ENCODE results near the gene BCLAF1.

BCLAF1 gene

GRCh38 chr6:136334465-136334846, 44.8 kb upstream of the BCLAF1 start:
- TF ChIP-seq EZH2phosphoT487 (IDR thresholded peaks at IDR 0.05; ENCODE audit: borderline replicate concordance, low read length) = no peak
- Histone ChIP-seq H3K9me2 (replicated peaks; ENCODE audit: control insufficient read depth, low read length) (no peaks in the 10 kb centered on the region), H3K27ac (ENCODE audit: low read depth, low read length) (no peak overlapping the region), H3K79me2 (ENCODE audit: control insufficient read depth, low read length) (no peaks in the 10 kb centered on the region), H3K4me1 (ENCODE audit: control insufficient read depth, low read length) (peaks cover 9% of the 10 kb centered on the region), H3K4me2 (ENCODE audit: low read length) (no peak overlapping the region), H4K20me1 (ENCODE audit: control insufficient read depth, insufficient read depth, low read depth, low read length) (no peaks in the 10 kb centered on the region), H3F3A (ENCODE audit: control insufficient read depth, insufficient read depth) (no peaks in the 10 kb centered on the region), H3K36me3 (ENCODE audit: control insufficient read depth, low read length) (no peaks in the 10 kb centered on the region), H3K4me3 (ENCODE audit: low read length) (no peak overlapping the region), H3K27me3 (ENCODE audit: control insufficient read depth, low read length) (no peaks in the 10 kb centered on the region), H3K9me3 (ENCODE audit: control insufficient read depth, insufficient read depth, low read length) (no peaks in the 10 kb centered on the region)

- Histone ChIP-seq H3K4me3 (ENCODE audit: low read length) (no peak overlapping the region), H3K27ac (ENCODE audit: low read depth, low read length) (no peak overlapping the region), H3K27me3 (ENCODE audit: control insufficient read depth, low read length) (no peaks in the 10 kb centered on the region), H3F3A (ENCODE audit: control insufficient read depth, insufficient read depth) (no peaks in the 10 kb centered on the region), H3K9me3 (ENCODE audit: control insufficient read depth, insufficient read depth, low read length) (no peaks in the 10 kb centered on the region), H3K4me2 (ENCODE audit: low read length) (no peak overlapping the region), H3K36me3 (ENCODE audit: control insufficient read depth, low read length) (no peaks in the 10 kb centered on the region), H3K79me2 (ENCODE audit: control insufficient read depth, low read length) (no peaks in the 10 kb centered on the region), H3K4me1 (ENCODE audit: control insufficient read depth, low read length) (peaks cover 9% of the 10 kb centered on the region), H3K9me2 (replicated peaks; ENCODE audit: control insufficient read depth, low read length) (no peaks in the 10 kb centered on the region), H4K20me1 (ENCODE audit: control insufficient read depth, insufficient read depth, low read depth, low read length) (no peaks in the 10 kb centered on the region)
- no peak for TF ChIP-seq EZH2phosphoT487 (IDR thresholded peaks at IDR 0.05; ENCODE audit: borderline replicate concordance, low read length)
- TF ChIP-seq CTCF (IDR thresholded peaks at IDR 0.05; ENCODE audit: low read depth, low read length, poor library complexity, severe bottlenecking) = no peak
Observed at GRCh38 chr6:136333824-136334464, 44.3 kb upstream of the BCLAF1 start.

GRCh38 chr6:136331461-136331860, 41.8 kb upstream of the BCLAF1 start:
- Histone ChIP-seq H3K9me3 (ENCODE audit: control insufficient read depth, insufficient read depth, low read length) (no peaks in the 10 kb centered on the region), H3K27me3 (ENCODE audit: control insufficient read depth, low read length) (no peaks in the 10 kb centered on the region), H3K79me2 (ENCODE audit: control insufficient read depth, low read length) (no peaks in the 10 kb centered on the region), H3K4me3 (ENCODE audit: low read length) (no peak overlapping the region), H3K9me2 (replicated peaks; ENCODE audit: control insufficient read depth, low read length) (no peaks in the 10 kb centered on the region), H3K4me1 (ENCODE audit: control insufficient read depth, low read length) (peaks cover 20% of the 10 kb centered on the region), H3F3A (ENCODE audit: control insufficient read depth, insufficient read depth) (no peaks in the 10 kb centered on the region), H3K4me2 (ENCODE audit: low read length) (no peak overlapping the region), H3K36me3 (ENCODE audit: control insufficient read depth, low read length) (no peaks in the 10 kb centered on the region), H4K20me1 (ENCODE audit: control insufficient read depth, insufficient read depth, low read depth, low read length) (no peaks in the 10 kb centered on the region), H3K27ac (ENCODE audit: low read depth, low read length) (no peak overlapping the region)
- TF ChIP-seq CTCF (IDR thresholded peaks at IDR 0.05; ENCODE audit: low read depth, low read length, poor library complexity, severe bottlenecking) = no peak
- TF ChIP-seq EZH2phosphoT487 (IDR thresholded peaks at IDR 0.05; ENCODE audit: borderline replicate concordance, low read length) = no peak

GRCh38 chr6:136330634-136331033, 41.0 kb upstream of the BCLAF1 start:
- H3K4me2 ChIP-seq (ENCODE audit: low read length) = no peak overlapping the region

More at GRCh38 chr6:136330634-136331033, 41.0 kb upstream of the BCLAF1 start:
- TF ChIP-seq CTCF (IDR thresholded peaks at IDR 0.05; ENCODE audit: low read depth, low read length, poor library complexity, severe bottlenecking) (no peak), EZH2phosphoT487 (IDR thresholded peaks at IDR 0.05; ENCODE audit: borderline replicate concordance, low read length) (no peak)
- Histone ChIP-seq H3K27me3 (ENCODE audit: control insufficient read depth, low read length) (no peaks in the 10 kb centered on the region), H3K9me2 (replicated peaks; ENCODE audit: control insufficient read depth, low read length) (no peaks in the 10 kb centered on the region), H3K4me1 (ENCODE audit: control insufficient read depth, low read length) (peaks cover 28% of the 10 kb centered on the region), H3K36me3 (ENCODE audit: control insufficient read depth, low read length) (no peaks in the 10 kb centered on the region), H3K9me3 (ENCODE audit: control insufficient read depth, insufficient read depth, low read length) (no peaks in the 10 kb centered on the region), H3F3A (ENCODE audit: control insufficient read depth, insufficient read depth) (no peaks in the 10 kb centered on the region), H3K4me3 (ENCODE audit: low read length) (no peak overlapping the region), H4K20me1 (ENCODE audit: control insufficient read depth, insufficient read depth, low read depth, low read length) (no peaks in the 10 kb centered on the region), H3K27ac (ENCODE audit: low read depth, low read length) (no peak overlapping the region), H3K79me2 (ENCODE audit: control insufficient read depth, low read length) (no peaks in the 10 kb centered on the region)
